HUES6 (cell line): Measurements from ENCODE around the gene GSTO2.
A peak's percentile ranks its signal among the peaks of the same experiment; 100 is the strongest.

Experiments
- H3K27ac ChIP-seq: 2 replicates; pipeline ENCODE4 v1.7.0; 2013; ENCODE audit warnings: low read depth, mild to moderate bottlenecking, low read length, inconsistent platforms
- H3K27me3 ChIP-seq: 2 replicates; pipeline ENCODE4 v1.6.1; 2013; ENCODE audit warnings: low read length; ENCODE audit not compliant: control insufficient read depth, insufficient read depth
- H3K36me3 ChIP-seq: 2 replicates; pipeline ENCODE4 v1.6.1; 2013; ENCODE audit warnings: low read length; ENCODE audit not compliant: control insufficient read depth, insufficient read depth
- H3K4me1 ChIP-seq: 2 replicates; pipeline ENCODE4 v1.6.1; 2013; ENCODE audit warnings: low read length; ENCODE audit not compliant: control insufficient read depth, insufficient read depth
- H3K4me3 ChIP-seq: 2 replicates; pipeline ENCODE4 v1.5.1; 2013; ENCODE audit warnings: low read depth, low read length
- H3K9ac ChIP-seq: one replicate; pipeline ENCODE4 v1.6.1; 2013; ENCODE audit warnings: mild to moderate bottlenecking, low read length
- H3K9me3 ChIP-seq: 2 replicates; pipeline ENCODE4 v1.6.1; 2013; ENCODE audit warnings: low read depth, low read length; ENCODE audit not compliant: control insufficient read depth, insufficient read depth

GSTO2 gene

GRCh38 chr10:104284846-104285245, 15.9 kb downstream of the GSTO2 start:
- no peak overlapping the region for H3K4me3 ChIP-seq
- H3K27me3 ChIP-seq, result no peaks in the 10 kb centered on the region
- no peaks in the 10 kb centered on the region for H3K36me3 ChIP-seq
- H3K9me3 ChIP-seq, result no peaks in the 10 kb centered on the region
- H3K27ac ChIP-seq, result no peak overlapping the region
- H3K9ac ChIP-seq, result no peak overlapping the region
- H3K4me1 ChIP-seq, result no peaks in the 10 kb centered on the region

GRCh38 chr10:104286939-104287338, 18.0 kb downstream of the GSTO2 start:
- peaks cover 2% of the 10 kb centered on the region for H3K4me1 ChIP-seq
- H3K4me3 ChIP-seq, result no peak overlapping the region
- no peak overlapping the region for H3K27ac ChIP-seq

GRCh38 chr10:104288355-104288754, 19.4 kb downstream of the GSTO2 start:
- H3K9ac ChIP-seq, result no peak overlapping the region
- H3K4me3 ChIP-seq, result no peak overlapping the region
- H3K36me3 ChIP-seq, result no peaks in the 10 kb centered on the region

More at GRCh38 chr10:104286939-104287338, 18.0 kb downstream of the GSTO2 start:
- H3K27me3 ChIP-seq, result no peaks in the 10 kb centered on the region
- H3K9ac ChIP-seq, result no peak overlapping the region
- H3K36me3 ChIP-seq, result no peaks in the 10 kb centered on the region
- no peaks in the 10 kb centered on the region for H3K9me3 ChIP-seq

GRCh38 chr10:104291439-104291951, 22.5 kb downstream of the GSTO2 start:
- 0 out of 2 replicates have a peak overlapping the region, but pooled peaks have one; percentile 30 for H3K4me3 ChIP-seq
- no peak overlapping the region for H3K9ac ChIP-seq
- peaks cover 4% of the 10 kb centered on the region for H3K4me1 ChIP-seq
- no peaks in the 10 kb centered on the region for H3K9me3 ChIP-seq
- no peaks in the 10 kb centered on the region for H3K27me3 ChIP-seq
- no peaks in the 10 kb centered on the region for H3K36me3 ChIP-seq
- no peak overlapping the region for H3K27ac ChIP-seq

More at GRCh38 chr10:104288355-104288754, 19.4 kb downstream of the GSTO2 start:
- H3K4me1 ChIP-seq, result peaks cover 4% of the 10 kb centered on the region
- H3K27me3 ChIP-seq, result no peaks in the 10 kb centered on the region
- H3K9me3 ChIP-seq, result no peaks in the 10 kb centered on the region
- H3K27ac ChIP-seq, result no peak overlapping the region

- H3K4me3 ChIP-seq, result no peak overlapping the region
- no peak overlapping the region for H3K9ac ChIP-seq
- H3K36me3 ChIP-seq, result no peaks in the 10 kb centered on the region
- H3K27me3 ChIP-seq, result no peaks in the 10 kb centered on the region
- no peaks in the 10 kb centered on the region for H3K9me3 ChIP-seq
- H3K27ac ChIP-seq, result no peak overlapping the region
- H3K4me1 ChIP-seq, result peaks cover 9% of the 10 kb centered on the region
These were observed 24.0 kb downstream of the GSTO2 start for GRCh38 chr10:104293011-104293410.

- Histone ChIP-seq H3K4me1 (peaks cover 9% of the 10 kb centered on the region), H3K36me3 (no peaks in the 10 kb centered on the region), H3K9me3 (no peaks in the 10 kb centered on the region), H3K4me3 (no peak overlapping the region), H3K27ac (no peak overlapping the region), H3K9ac (no peak overlapping the region), H3K27me3 (no peaks in the 10 kb centered on the region)
These were observed 24.9 kb downstream of the GSTO2 start for GRCh38 chr10:104293781-104294321.

- no peak overlapping the region for H3K9ac ChIP-seq
- H3K36me3 ChIP-seq, result no peaks in the 10 kb centered on the region
- no peaks in the 10 kb centered on the region for H3K9me3 ChIP-seq
- H3K27ac ChIP-seq, result no peak overlapping the region
- no peak overlapping the region for H3K4me3 ChIP-seq
- H3K27me3 ChIP-seq, result no peaks in the 10 kb centered on the region
- H3K4me1 ChIP-seq, result peaks cover 12% of the 10 kb centered on the region
These were observed 27.9 kb downstream of the GSTO2 start for GRCh38 chr10:104296687-104297436.

- peaks cover 9% of the 10 kb centered on the region; the same call in 1 of the 2 replicates for H3K4me1 ChIP-seq
- no peak overlapping the region for H3K27ac ChIP-seq
- H3K4me3 ChIP-seq, result no peak overlapping the region
- H3K36me3 ChIP-seq, result no peaks in the 10 kb centered on the region
- H3K9me3 ChIP-seq, result peaks cover 2% of the 10 kb centered on the region; the same call in 1 of the 2 replicates
- no peak overlapping the region for H3K9ac ChIP-seq
- no peaks in the 10 kb centered on the region for H3K27me3 ChIP-seq
These were observed 29.0 kb downstream of the GSTO2 start for GRCh38 chr10:104297697-104298660.

GRCh38 chr10:104299031-104299904, 30.3 kb downstream of the GSTO2 start:
- no peak overlapping the region for H3K4me3 ChIP-seq
- H3K27ac ChIP-seq, result no peak overlapping the region
- peaks cover 9% of the 10 kb centered on the region; the same call in 1 of the 2 replicates for H3K4me1 ChIP-seq
- no peaks in the 10 kb centered on the region for H3K27me3 ChIP-seq
- no peak overlapping the region for H3K9ac ChIP-seq
- H3K36me3 ChIP-seq, result no peaks in the 10 kb centered on the region
- peaks cover 13% of the 10 kb centered on the region for H3K9me3 ChIP-seq
